ENCODE measurements around the gene NADK2. TPM values are rescaled to one million over a fixed set of nuclear protein-coding genes. Genes with fewer than 3 reads are reported as not detected.

NADK2 gene
- total and polyA plus RNA-seq, 9 of the 15 experiments (the other 6 are each of a cell fraction or from before 2014, with no cell fraction given), result 10.6 to 41.0 (median 24.0) TPM

DNA sequence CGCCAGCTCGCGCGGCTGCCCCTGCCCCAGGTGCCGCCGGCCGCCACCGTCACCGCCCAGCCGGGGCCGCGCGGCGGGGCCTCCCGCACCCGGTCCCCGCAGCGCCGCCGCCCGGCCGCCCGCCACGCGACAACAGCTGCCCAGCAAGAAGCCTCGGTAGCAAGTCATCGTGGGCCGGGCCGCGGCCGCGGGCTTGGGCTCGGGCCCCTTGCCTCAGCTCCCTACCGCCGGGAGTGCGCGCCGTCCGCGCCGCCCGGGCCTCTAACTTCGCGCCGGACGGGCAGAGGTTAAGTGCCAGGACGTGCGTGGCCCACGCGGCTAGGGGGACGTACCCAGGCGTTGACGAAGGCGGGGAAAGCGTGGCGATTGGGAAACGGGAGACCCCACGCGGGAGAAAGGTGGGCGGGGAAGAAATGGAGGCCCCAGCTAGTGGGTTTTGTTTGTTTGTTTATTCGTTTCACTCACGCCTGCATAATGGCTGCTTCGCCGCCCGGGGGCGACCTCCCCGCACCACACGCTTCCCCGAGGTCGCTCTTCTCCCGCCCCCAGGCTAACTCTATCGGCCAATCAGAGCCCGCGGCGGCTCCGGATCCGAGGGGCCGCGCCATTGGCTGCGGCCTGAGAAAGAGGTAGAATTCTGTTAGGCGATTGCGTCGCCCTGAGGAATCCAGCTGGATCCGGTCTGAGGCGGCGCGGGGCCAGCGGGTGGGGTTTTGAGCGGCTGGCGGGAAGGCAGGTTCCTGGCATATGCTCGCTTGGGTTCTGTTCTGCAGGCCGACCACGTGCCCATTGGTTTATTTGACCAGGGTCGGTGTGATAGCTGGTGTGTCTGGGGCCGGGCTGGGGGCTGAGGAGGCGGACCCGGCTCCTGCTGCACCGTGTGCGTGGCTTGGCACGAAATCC, at the start of gene NADK2 (continued):
- TF ChIP-seq, protein P1, sequence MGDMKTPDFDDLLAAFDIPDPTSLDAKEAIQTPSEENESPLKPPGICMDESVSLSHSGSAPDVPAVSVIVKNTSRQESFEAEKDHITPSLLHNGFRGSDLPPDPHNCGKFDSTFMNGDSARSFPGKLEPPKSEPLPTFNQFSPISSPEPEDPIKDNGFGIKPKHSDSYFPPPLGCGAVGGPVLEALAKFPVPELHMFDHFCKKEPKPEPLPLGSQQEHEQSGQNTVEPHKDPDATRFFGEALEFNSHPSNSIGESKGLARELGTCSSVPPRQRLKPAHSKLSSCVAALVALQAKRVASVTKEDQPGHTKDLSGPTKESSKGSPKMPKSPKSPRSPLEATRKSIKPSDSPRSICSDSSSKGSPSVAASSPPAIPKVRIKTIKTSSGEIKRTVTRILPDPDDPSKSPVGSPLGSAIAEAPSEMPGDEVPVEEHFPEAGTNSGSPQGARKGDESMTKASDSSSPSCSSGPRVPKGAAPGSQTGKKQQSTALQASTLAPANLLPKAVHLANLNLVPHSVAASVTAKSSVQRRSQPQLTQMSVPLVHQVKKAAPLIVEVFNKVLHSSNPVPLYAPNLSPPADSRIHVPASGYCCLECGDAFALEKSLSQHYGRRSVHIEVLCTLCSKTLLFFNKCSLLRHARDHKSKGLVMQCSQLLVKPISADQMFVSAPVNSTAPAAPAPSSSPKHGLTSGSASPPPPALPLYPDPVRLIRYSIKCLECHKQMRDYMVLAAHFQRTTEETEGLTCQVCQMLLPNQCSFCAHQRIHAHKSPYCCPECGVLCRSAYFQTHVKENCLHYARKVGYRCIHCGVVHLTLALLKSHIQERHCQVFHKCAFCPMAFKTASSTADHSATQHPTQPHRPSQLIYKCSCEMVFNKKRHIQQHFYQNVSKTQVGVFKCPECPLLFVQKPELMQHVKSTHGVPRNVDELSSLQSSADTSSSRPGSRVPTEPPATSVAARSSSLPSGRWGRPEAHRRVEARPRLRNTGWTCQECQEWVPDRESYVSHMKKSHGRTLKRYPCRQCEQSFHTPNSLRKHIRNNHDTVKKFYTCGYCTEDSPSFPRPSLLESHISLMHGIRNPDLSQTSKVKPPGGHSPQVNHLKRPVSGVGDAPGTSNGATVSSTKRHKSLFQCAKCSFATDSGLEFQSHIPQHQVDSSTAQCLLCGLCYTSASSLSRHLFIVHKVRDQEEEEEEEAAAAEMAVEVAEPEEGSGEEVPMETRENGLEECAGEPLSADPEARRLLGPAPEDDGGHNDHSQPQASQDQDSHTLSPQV (IDR thresholded peaks at IDR 0.05), result peak; percentile 99
- TF ChIP-seq BRD9 (IDR thresholded peaks at IDR 0.05; ENCODE audit: low read depth, partially characterized antibody), result peak; percentile 88
- TF ChIP-seq, protein P2, sequence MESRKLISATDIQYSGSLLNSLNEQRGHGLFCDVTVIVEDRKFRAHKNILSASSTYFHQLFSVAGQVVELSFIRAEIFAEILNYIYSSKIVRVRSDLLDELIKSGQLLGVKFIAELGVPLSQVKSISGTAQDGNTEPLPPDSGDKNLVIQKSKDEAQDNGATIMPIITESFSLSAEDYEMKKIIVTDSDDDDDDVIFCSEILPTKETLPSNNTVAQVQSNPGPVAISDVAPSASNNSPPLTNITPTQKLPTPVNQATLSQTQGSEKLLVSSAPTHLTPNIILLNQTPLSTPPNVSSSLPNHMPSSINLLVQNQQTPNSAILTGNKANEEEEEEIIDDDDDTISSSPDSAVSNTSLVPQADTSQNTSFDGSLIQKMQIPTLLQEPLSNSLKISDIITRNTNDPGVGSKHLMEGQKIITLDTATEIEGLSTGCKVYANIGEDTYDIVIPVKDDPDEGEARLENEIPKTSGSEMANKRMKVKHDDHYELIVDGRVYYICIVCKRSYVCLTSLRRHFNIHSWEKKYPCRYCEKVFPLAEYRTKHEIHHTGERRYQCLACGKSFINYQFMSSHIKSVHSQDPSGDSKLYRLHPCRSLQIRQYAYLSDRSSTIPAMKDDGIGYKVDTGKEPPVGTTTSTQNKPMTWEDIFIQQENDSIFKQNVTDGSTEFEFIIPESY (CRISPR knock-in tag; IDR thresholded peaks at IDR 0.05), result peak; percentile 93
- no peak; a peak in 1 of 4 replicates for TF ChIP-seq KDM4B (IDR thresholded peaks at IDR 0.05; ENCODE audit: borderline replicate concordance in 2 of 2, low read depth in 1 of 2)
- peak; percentile 90 for TF ChIP-seq ZNF668 (CRISPR knock-in tag; IDR thresholded peaks at IDR 0.05)
- TF ChIP-seq STAT5A (IDR thresholded peaks at IDR 0.05; ENCODE audit: borderline replicate concordance, low read length), result no peak
- peak; percentile 56 for TF ChIP-seq HNRNPK (IDR thresholded peaks at IDR 0.05; ENCODE audit: low read depth, low read length, poor library complexity, severe bottlenecking)
- peak; percentile 24 to 43; a peak in 1 of 4 replicates for TF ChIP-seq FOXA3 (CRISPR knock-in tag; conservative IDR thresholded peaks at IDR 0.05 in 1 of 2, IDR thresholded peaks at IDR 0.05 in 1 of 2)
- TF ChIP-seq MEF2D (tag; conservative IDR thresholded peaks at IDR 0.05; ENCODE audit: low read depth), result peak; percentile 55; the same call in 1 of the 2 replicates
- TF ChIP-seq HNRNPL (IDR thresholded peaks at IDR 0.05; ENCODE audit: low read depth, low read length), result 0 out of 2 replicates have a peak, but pooled peaks have one; percentile 45
- TF ChIP-seq NR4A1 (CRISPR knock-in tag; IDR thresholded peaks at IDR 0.05), result 0 out of 2 replicates have a peak, but pooled peaks have one; percentile 67
- TF ChIP-seq NR4A1 (tag; IDR thresholded peaks at IDR 0.05), result peak; percentile 94
- peak; percentile 43; the same call in 1 of the 2 replicates for TF ChIP-seq GABPA (tag; conservative IDR thresholded peaks at IDR 0.05; ENCODE audit: low read depth)
- TF ChIP-seq SOX6 (IDR thresholded peaks at IDR 0.05), result peak; percentile 41
- peak; percentile 97 for TF ChIP-seq ERF (CRISPR knock-in tag; IDR thresholded peaks at IDR 0.05)
- TF ChIP-seq FOSL1 (tag; conservative IDR thresholded peaks at IDR 0.05), result peak; percentile 56; the same call in 1 of the 2 replicates
- TF ChIP-seq CAMTA2 (CRISPR knock-in tag; conservative IDR thresholded peaks at IDR 0.05), result 0 out of 2 replicates have a peak, but pooled peaks have one; percentile 30
- peak; percentile 62; the same call in 1 of the 2 replicates for TF ChIP-seq TAF7 (tag; IDR thresholded peaks at IDR 0.05)
- TF ChIP-seq, protein P3, sequence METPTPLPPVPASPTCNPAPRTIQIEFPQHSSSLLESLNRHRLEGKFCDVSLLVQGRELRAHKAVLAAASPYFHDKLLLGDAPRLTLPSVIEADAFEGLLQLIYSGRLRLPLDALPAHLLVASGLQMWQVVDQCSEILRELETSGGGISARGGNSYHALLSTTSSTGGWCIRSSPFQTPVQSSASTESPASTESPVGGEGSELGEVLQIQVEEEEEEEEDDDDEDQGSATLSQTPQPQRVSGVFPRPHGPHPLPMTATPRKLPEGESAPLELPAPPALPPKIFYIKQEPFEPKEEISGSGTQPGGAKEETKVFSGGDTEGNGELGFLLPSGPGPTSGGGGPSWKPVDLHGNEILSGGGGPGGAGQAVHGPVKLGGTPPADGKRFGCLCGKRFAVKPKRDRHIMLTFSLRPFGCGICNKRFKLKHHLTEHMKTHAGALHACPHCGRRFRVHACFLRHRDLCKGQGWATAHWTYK (CRISPR knock-in tag; IDR thresholded peaks at IDR 0.05), result peak; percentile 90

Measured in K562 (cell line).